ENCODE measurements around the gene FASTKD1.

GRCh38 chr2:169510496-169510895 lies 63.2 kb downstream of the FASTKD1 start:
- TF ChIP-seq ZNF274 (IDR thresholded peaks at IDR 0.05; ENCODE audit: low read depth, low read length) (no peak), SUZ12 (IDR thresholded peaks at IDR 0.05; ENCODE audit: extremely low read depth, insufficient read depth, insufficient read length) (no peak), YY1 (IDR thresholded peaks at IDR 0.05; ENCODE audit: insufficient read depth, insufficient read length) (no peak)
